C4-2B (cell line): Measurements from ENCODE around the gene ARRDC3.

Experiments used
- CTCF ChIP-seq: fragments of 450-650 bp; conservative IDR thresholded peaks from 2 replicates; pipeline ENCODE4 v1.5.1; 2017; ENCODE audit warnings: mild to moderate bottlenecking
- ZFX ChIP-seq: fragments of 450-650 bp; IDR thresholded peaks from 2 replicates; pipeline ENCODE4 v1.6.1; 2017

- TF ChIP-seq CTCF (no peak), ZFX (no peak)
Observed at GRCh38 chr5:91409304-91409703, 26.2 kb upstream of the ARRDC3 start.
